PC-3 (cell line): ENCODE measurements around the gene REG3A. TPM values are rescaled to one million over a fixed set of nuclear protein-coding genes. Genes with fewer than 3 reads are reported as not detected.

ENCODE experiments used
- ATAC-seq: fragments of 200-7000 bp; cut with Tn5 transposase; 2 replicates; pipeline ENCODE4 v1.9.1; 2020; ENCODE audit warnings: mild to moderate bottlenecking, moderate library complexity
- BruUV-seq: library from RNA; stranded (reverse); fragments of 400-500 nt; replicated peaks from 2 replicates; lab custom pipeline; 2021; lab: Mats Ljungman, UMichigan
- CTCF ChIA-PET: fragments of 300-600 bp; sonication (Branson Sonifier 250); formaldehyde crosslinking; loops from one replicate; lab custom pipeline; 2022; ENCODE audit warnings: antibody characterized with exemption; lab: Charles Lee
- POLR2A ChIA-PET: fragments of 300-600 bp; sonication (Branson Sonifier 250); formaldehyde crosslinking; loops from one replicate; lab custom pipeline; 2022; ENCODE audit warnings: antibody characterized with exemption; ENCODE audit not compliant: unreplicated experiment; lab: Charles Lee
- DNase-seq: peaks from one replicate; pipeline ENCODE4 v3.0.0-alpha.2; 2015
- H2AFZ ChIP-seq: fragments of 300-600 bp; sonication (generic); 2 replicates; pipeline ENCODE4 v1.6.0; 2016; ENCODE audit warnings: antibody characterized with exemption, low read length
- H3F3A ChIP-seq: fragments of 300-600 bp; sonication (generic); one replicate; pipeline ENCODE4 v1.6.0; 2017; ENCODE audit warnings: antibody characterized with exemption, low read length, control low read depth, mild to moderate bottlenecking; ENCODE audit not compliant: unreplicated experiment
- H3K27ac ChIP-seq: fragments of 300-600 bp; sonication (generic); 2 replicates; pipeline ENCODE4 v1.5.1; 2016; ENCODE audit warnings: mild to moderate bottlenecking, low read length
- H3K27me3 ChIP-seq: fragments of 300-600 bp; sonication (generic); 2 replicates; pipeline ENCODE4 v1.6.1; 2016; ENCODE audit warnings: low read length, mixed read lengths
- H3K36me3 ChIP-seq: fragments of 300-600 bp; sonication (generic); 2 replicates; pipeline ENCODE4 v1.6.1; 2016; ENCODE audit warnings: low read depth, mixed run types, low read length, mixed read lengths
- H3K4me1 ChIP-seq: fragments of 300-600 bp; sonication (generic); 2 replicates; pipeline ENCODE4 v1.5.1; 2016; ENCODE audit warnings: low read length; ENCODE audit not compliant: insufficient read depth
- H3K4me2 ChIP-seq: fragments of 300-600 bp; sonication (generic); 2 replicates; pipeline ENCODE4 v1.6.0; 2016; ENCODE audit warnings: low read length
- H3K4me3 ChIP-seq: fragments of 300-600 bp; sonication (generic); 2 replicates; pipeline ENCODE4 v1.5.1; 2016; ENCODE audit warnings: mild to moderate bottlenecking, low read length, mixed read lengths
- H3K79me2 ChIP-seq: fragments of 300-600 bp; sonication (generic); 2 replicates; pipeline ENCODE4 v1.6.1; 2017; ENCODE audit warnings: low read length, mixed read lengths
- H3K9ac ChIP-seq: fragments of 300-600 bp; sonication (generic); 2 replicates; pipeline ENCODE4 v1.6.0; 2016; ENCODE audit warnings: mild to moderate bottlenecking, low read length
- H3K9me2 ChIP-seq: fragments of 300-600 bp; sonication (generic); replicated peaks from 2 replicates; pipeline ENCODE4 v1.6.1; 2016; ENCODE audit warnings: mixed run types, low read length, mixed read lengths
- H3K9me3 ChIP-seq: fragments of 300-600 bp; sonication (generic); 2 replicates; pipeline ENCODE4 v1.6.1; 2016; ENCODE audit warnings: low read length, mixed read lengths
- H4K20me1 ChIP-seq: fragments of 300-600 bp; sonication (generic); 2 replicates; pipeline ENCODE4 v1.6.1; 2016; ENCODE audit warnings: low read length, mixed read lengths
- CTCF ChIP-seq: fragments of 300-600 bp; sonication (generic); conservative IDR thresholded peaks from 2 replicates; pipeline ENCODE4 v1.5.1; 2017; ENCODE audit warnings: antibody characterized with exemption, low read depth, mild to moderate bottlenecking, low read length
- EZH2 ChIP-seq: fragments of 300-600 bp; sonication (generic); IDR thresholded peaks from one replicate; pipeline ENCODE4 v1.6.1; 2017; ENCODE audit warnings: antibody characterized with exemption, mild to moderate bottlenecking, low read length; ENCODE audit not compliant: unreplicated experiment
- EZH2phosphoT487 ChIP-seq: fragments of 300-600 bp; sonication (generic); IDR thresholded peaks from 2 replicates; pipeline ENCODE4 v1.6.1; 2018; ENCODE audit warnings: mild to moderate bottlenecking, antibody characterized with exemption, low read length, borderline replicate concordance
- intact Hi-C: fragments of 100-400 bp; cut with micrococcal nuclease; formaldehyde crosslinking; loops from 2 replicates; pipeline ENCODE4 v1.9.0; 2023
- total RNA-seq: library from RNA; depleted of rRNA; stranded (reverse); fragments of >200 nt; gene quantifications from 2 replicates; pipeline ENCODE4 v1.2.3, GENCODE V29; 2014

REG3A gene
- total RNA-seq, 1 experiment from 2014 or later: not detected

- no peaks in the 10 kb centered on the region for H3K9me3 ChIP-seq
- no TSS peak for BruUV-seq
These were observed 34.4 kb downstream of the REG3A start for GRCh38 chr2:79124907-79125720.

GRCh38 chr2:79122676-79123075, 36.9 kb downstream of the REG3A start:
- H3K4me2 ChIP-seq: no peak overlapping the region
- no TSS peak for BruUV-seq
- no peaks in the 10 kb centered on the region for H3K9me2 ChIP-seq
- no peak for ATAC-seq
- no peaks in the 10 kb centered on the region for H3K9me3 ChIP-seq
- no peaks in the 10 kb centered on the region for H4K20me1 ChIP-seq
- no peaks in the 10 kb centered on the region for H3K27me3 ChIP-seq
- no peak overlapping the region for H3K27ac ChIP-seq
- H3F3A ChIP-seq: no peaks in the 10 kb centered on the region
- POLR2A ChIA-PET: no interaction called here
- DNase-seq: no peak
- TF ChIP-seq CTCF: no peak
- TF ChIP-seq EZH2: no peak
- TF ChIP-seq EZH2phosphoT487: no peak
- CTCF ChIA-PET: no interaction called here
- no peak overlapping the region for H3K4me3 ChIP-seq
- H2AFZ ChIP-seq: no peak overlapping the region
- no peak overlapping the region for H3K9ac ChIP-seq
- no peaks in the 10 kb centered on the region for H3K4me1 ChIP-seq
- intact Hi-C loops: no loop called here
- no peaks in the 10 kb centered on the region for H3K79me2 ChIP-seq
- no peaks in the 10 kb centered on the region for H3K36me3 ChIP-seq

More at GRCh38 chr2:79124907-79125720, 34.4 kb downstream of the REG3A start:
- no peak for ATAC-seq
- no peak overlapping the region for H2AFZ ChIP-seq
- no peaks in the 10 kb centered on the region for H3K36me3 ChIP-seq
- no peaks in the 10 kb centered on the region for H3F3A ChIP-seq
- no peak overlapping the region for H3K9ac ChIP-seq
- no peaks in the 10 kb centered on the region for H3K79me2 ChIP-seq
- ChIA-PET CTCF (no interaction called here), POLR2A (no interaction called here)
- TF ChIP-seq CTCF (no peak), EZH2phosphoT487 (no peak), EZH2 (no peak)
- no peaks in the 10 kb centered on the region for H3K4me1 ChIP-seq
- H3K4me2 ChIP-seq: no peak overlapping the region
- no peaks in the 10 kb centered on the region for H3K27me3 ChIP-seq
- no peak for DNase-seq
- intact Hi-C loops: loop anchor here (2.0 kb wide), 1 partner anchor 50 kb away; no protein-coding TSS in a partner anchor
- H4K20me1 ChIP-seq: no peaks in the 10 kb centered on the region
- H3K4me3 ChIP-seq: no peak overlapping the region
- H3K9me2 ChIP-seq: no peaks in the 10 kb centered on the region
- no peak overlapping the region for H3K27ac ChIP-seq

GRCh38 chr2:79120194-79120713, 39.3 kb downstream of the REG3A start, which contains the start of gene REG1A:
Gene REG1A (plus strand): TSS chr2:79120488. CDS start chr2:79120862, 374 bp downstream.
- no peaks in the 10 kb centered on the region for H3K9me2 ChIP-seq
- no peak for ATAC-seq
- ChIA-PET POLR2A (no interaction called here), CTCF (no interaction called here)
- TF ChIP-seq EZH2phosphoT487 (no peak), CTCF (no peak), EZH2 (no peak)
- H3K4me2 ChIP-seq: no peak within 1 kb of the TSS
- no peaks in the 10 kb centered on the region for H3K36me3 ChIP-seq
- H3K79me2 ChIP-seq: no peaks in the 10 kb centered on the region
- intact Hi-C loops: no loop called here
- no peak within 1 kb of the TSS for H3K9ac ChIP-seq
- H3K4me1 ChIP-seq: no peaks in the 10 kb centered on the region
- no peak within 1 kb of the TSS for H2AFZ ChIP-seq
- no peak for DNase-seq
- no TSS peak for BruUV-seq
- no peak within 1 kb of the TSS for H3K4me3 ChIP-seq
- no peaks in the 10 kb centered on the region for H3K9me3 ChIP-seq
- H3F3A ChIP-seq: no peaks in the 10 kb centered on the region
- no peak within 1 kb of the TSS for H3K27ac ChIP-seq
- H3K27me3 ChIP-seq: no peaks in the 10 kb centered on the region
- H4K20me1 ChIP-seq: no peaks in the 10 kb centered on the region
